HCT116 (cell line): ENCODE results near the gene COL1A1. TPM values are rescaled to one million over a fixed set of nuclear protein-coding genes. Genes with fewer than 3 reads are reported as not detected.

Source experiments
- ATAC-seq: fragments of 200-7000 bp; cut with Tn5 transposase; 2 replicates; pipeline ENCODE4 v1.9.1; 2020; ENCODE audit warnings: mild to moderate bottlenecking, moderate library complexity
- BruUV-seq: library from RNA; stranded (reverse); fragments of 400-500 nt; replicated peaks from 2 replicates; lab custom pipeline; 2021; lab: Mats Ljungman, UMichigan
- CTCF ChIA-PET: fragments of 300-600 bp; sonication (Branson Sonifier 250); formaldehyde crosslinking; loops from one replicate; lab custom pipeline; 2021; ENCODE audit warnings: antibody characterized with exemption; lab: Charles Lee
- POLR2A ChIA-PET: fragments of 300-600, 350-600 bp; sonication (Branson Sonifier 250); formaldehyde crosslinking; loops from one replicate; lab custom pipeline; 2021; ENCODE audit warnings: antibody characterized with exemption; lab: Charles Lee
- RAD21 ChIA-PET, 2 experiments: fragments of 300-600 bp; sonication (Branson Sonifier 250); formaldehyde crosslinking; loops; one replicate each; lab custom pipeline; 2023; ENCODE audit warnings: low total read pairs in 2 of 2; ENCODE audit not compliant: uncharacterized antibody in 2 of 2, unreplicated experiment in 2 of 2, low non-redundant PET in 1 of 2; lab: Charles Lee
- DNase-seq: peaks from one replicate; pipeline ENCODE4 v3.0.0-alpha.2; 2010; ENCODE audit warnings: low read depth, low spot score
- H2AFZ ChIP-seq: fragments of 200-600 bp; shearing (Covaris generic), sonication (generic); 2 replicates; pipeline ENCODE4 v1.6.1; 2017; ENCODE audit warnings: low read depth, mixed run types, mixed read lengths, antibody characterized with exemption, low read length; ENCODE audit not compliant: poor library complexity, severe bottlenecking
- H3K27ac ChIP-seq: 2 replicates; pipeline ENCODE4 v1.5.1; 2012; ENCODE audit warnings: low read depth, low read length
- H3K27me3 ChIP-seq: fragments of 200-600 bp; sonication (generic); 2 replicates; pipeline ENCODE4 v1.6.1; 2016; ENCODE audit warnings: mixed run types, low read length, mixed read lengths; ENCODE audit not compliant: insufficient read depth
- H3K36me3 ChIP-seq, 2 experiments: fragments of 200-500 bp in 1 of 2; fragments of 200-600 bp in 1 of 2; sonication (Bioruptor generic) in 1 of 2; sonication (generic) in 1 of 2; 2 replicates each; pipeline versions ENCODE4 v1.5.1 to v1.6.1; 2014 to 2016; ENCODE audit warnings: low read length in 2 of 2, inconsistent platforms in 1 of 2, mixed read lengths in 1 of 2, mixed run types in 1 of 2; ENCODE audit not compliant: insufficient read depth in 2 of 2, control insufficient read depth in 1 of 2
- H3K4me1 ChIP-seq, 2 experiments: fragments of 200-600 bp in 1 of 2; sonication (generic) in 1 of 2; 2 replicates each; pipeline versions ENCODE4 v1.5.1 to v1.6.1; 2012 to 2017; ENCODE audit warnings: low read length in 2 of 2, inconsistent platforms in 1 of 2, mild to moderate bottlenecking in 1 of 2, mixed read lengths in 1 of 2, mixed run types in 1 of 2, moderate library complexity in 1 of 2; ENCODE audit not compliant: insufficient read depth in 2 of 2, control insufficient read depth in 1 of 2
- H3K4me2 ChIP-seq: fragments of 200-600 bp; sonication (generic); 2 replicates; pipeline ENCODE4 v1.6.1; 2017; ENCODE audit warnings: mixed run types, low read length, mixed read lengths
- H3K4me3 ChIP-seq, 2 experiments: fragments of 200-600 bp in 1 of 2; sonication (generic) in 1 of 2; replicated peaks in 1 of 2; 2 replicates each; pipeline ENCODE4 v1.5.1; 2011 to 2016; ENCODE audit warnings: low read length in 2 of 2, control low read depth in 1 of 2, low read depth in 1 of 2, mild to moderate bottlenecking in 1 of 2, mixed read lengths in 1 of 2, mixed run types in 1 of 2
- H3K79me2 ChIP-seq: fragments of 200-600 bp; sonication (generic); 2 replicates; pipeline ENCODE4 v1.6.1; 2017; ENCODE audit warnings: mild to moderate bottlenecking, mixed run types, low read length, moderate library complexity, mixed read lengths; ENCODE audit not compliant: insufficient read depth
- H3K9ac ChIP-seq: fragments of 200-600 bp; sonication (generic); 2 replicates; pipeline ENCODE4 v1.6.1; 2016; ENCODE audit warnings: low read length, mixed read lengths
- H3K9me2 ChIP-seq: fragments of 200-600 bp; sonication (generic), shearing (Covaris generic); 2 replicates; pipeline ENCODE4 v1.6.1; 2017; ENCODE audit warnings: mixed run types, mild to moderate bottlenecking, moderate library complexity; ENCODE audit not compliant: insufficient read depth
- H3K9me3 ChIP-seq, 2 experiments: fragments of 200-500 bp in 1 of 2; fragments of 200-600 bp in 1 of 2; sonication (Bioruptor generic) in 1 of 2; sonication (generic) in 1 of 2; 2 replicates each; pipeline ENCODE4 v1.6.1; 2014 to 2017; ENCODE audit warnings: low read length in 2 of 2, mixed read lengths in 2 of 2, inconsistent platforms in 1 of 2, low read depth in 1 of 2, mild to moderate bottlenecking in 1 of 2, mixed run types in 1 of 2, moderate library complexity in 1 of 2; ENCODE audit not compliant: control insufficient read depth in 1 of 2, insufficient read depth in 1 of 2
- H4K20me1 ChIP-seq: fragments of 200-600 bp; sonication (generic), shearing (Covaris generic); 2 replicates; pipeline ENCODE4 v1.6.1; 2017; ENCODE audit warnings: mixed run types, mild to moderate bottlenecking, moderate library complexity; ENCODE audit not compliant: insufficient read depth
- CBX3 ChIP-seq: IDR thresholded peaks from 2 replicates; pipeline ENCODE4 v1.6.1; 2012; ENCODE audit warnings: low read depth
- CEBPB ChIP-seq: IDR thresholded peaks from 2 replicates; pipeline ENCODE4 v1.6.1; 2012; ENCODE audit warnings: low read depth
- EGR1 ChIP-seq: IDR thresholded peaks from 2 replicates; pipeline ENCODE4 v1.6.1; 2012; ENCODE audit warnings: low read depth
- ELF1 ChIP-seq: IDR thresholded peaks from 2 replicates; pipeline ENCODE4 v1.6.1; 2012; ENCODE audit warnings: low read depth, borderline replicate concordance
- FOSL1 ChIP-seq: IDR thresholded peaks from 2 replicates; pipeline ENCODE4 v1.6.1; 2012; ENCODE audit warnings: low read depth
- JUND ChIP-seq: IDR thresholded peaks from 2 replicates; pipeline ENCODE4 v1.6.1; 2012
- POLR2A ChIP-seq: IDR thresholded peaks from 2 replicates; pipeline ENCODE4 v1.7.0; 2011; ENCODE audit warnings: borderline replicate concordance; ENCODE audit not compliant: insufficient read depth, insufficient read length; ENCODE audit errors: extremely low read depth
- POLR2AphosphoS5 ChIP-seq: IDR thresholded peaks from 2 replicates; pipeline ENCODE4 v1.6.1; 2011; ENCODE audit warnings: mild to moderate bottlenecking, low read depth, low read length, moderate library complexity
- RAD21 ChIP-seq: IDR thresholded peaks from 2 replicates; pipeline ENCODE4 v1.6.1; 2012; ENCODE audit warnings: low read depth, mild to moderate bottlenecking
- SIN3A ChIP-seq: IDR thresholded peaks from 2 replicates; pipeline ENCODE4 v1.6.1; 2012; ENCODE audit warnings: low read depth
- SP1 ChIP-seq: IDR thresholded peaks from 2 replicates; pipeline ENCODE4 v1.6.1; 2012; ENCODE audit warnings: low read depth
- SRF ChIP-seq: IDR thresholded peaks from 2 replicates; pipeline ENCODE4 v1.6.1; 2012; ENCODE audit warnings: low read depth
- TCF7L2 ChIP-seq: IDR thresholded peaks from 2 replicates; pipeline ENCODE4 v1.7.0; 2011; ENCODE audit warnings: borderline replicate concordance, inconsistent platforms; ENCODE audit not compliant: insufficient read depth, insufficient read length; ENCODE audit errors: extremely low read depth
- YY1 ChIP-seq: IDR thresholded peaks from 2 replicates; pipeline ENCODE4 v1.6.1; 2011; ENCODE audit warnings: low read length, low read depth, moderate library complexity, mild to moderate bottlenecking; ENCODE audit not compliant: insufficient replicate concordance; ENCODE audit errors: extremely low read depth
- ZFX ChIP-seq: fragments of 450-650 bp; IDR thresholded peaks from 2 replicates; pipeline ENCODE4 v1.6.1; 2017
- ZNF274 ChIP-seq: fragments of 200-500 bp; sonication (Bioruptor generic); IDR thresholded peaks from 2 replicates; pipeline ENCODE4 v1.6.1; 2014; ENCODE audit warnings: mild to moderate bottlenecking, low read depth, low read length, inconsistent platforms
- intact Hi-C: fragments of 100-400 bp; cut with micrococcal nuclease; formaldehyde crosslinking; loops from 2 replicates; pipeline ENCODE4 v1.10.0; 2022
- total RNA-seq: library from RNA; stranded (reverse); gene quantifications from one replicate; pipeline ENCODE4 v1.2.1, GENCODE V29; 2021; ENCODE audit not compliant: unreplicated experiment
- TF ChIP-seq, protein P1 (sequence below), 3 experiments: fragments of 200-600 bp in 1 of 3; sonication (generic) in 1 of 3; IDR thresholded peaks in 2 of 3; conservative IDR thresholded peaks in 1 of 3; 2 replicates each; pipeline ENCODE4 v1.5.1; 2012 to 2017; ENCODE audit warnings: low read depth in 2 of 3, low read length in 2 of 3, antibody characterized with exemption in 1 of 3, borderline replicate concordance in 1 of 3, control low read depth in 1 of 3, mild to moderate bottlenecking in 1 of 3, mixed read lengths in 1 of 3, mixed run types in 1 of 3, moderate library complexity in 1 of 3; ENCODE audit not compliant: insufficient read depth in 1 of 3
- TF ChIP-seq, protein P2 (sequence below): IDR thresholded peaks from 2 replicates; pipeline ENCODE4 v1.6.1; 2012
- TF ChIP-seq, protein P3 (sequence below): IDR thresholded peaks from 2 replicates; pipeline ENCODE4 v1.6.1; 2012

The COL1A1 gene
- total RNA-seq, 1 experiment from 2014 or later, result 33.6 TPM

DNA sequence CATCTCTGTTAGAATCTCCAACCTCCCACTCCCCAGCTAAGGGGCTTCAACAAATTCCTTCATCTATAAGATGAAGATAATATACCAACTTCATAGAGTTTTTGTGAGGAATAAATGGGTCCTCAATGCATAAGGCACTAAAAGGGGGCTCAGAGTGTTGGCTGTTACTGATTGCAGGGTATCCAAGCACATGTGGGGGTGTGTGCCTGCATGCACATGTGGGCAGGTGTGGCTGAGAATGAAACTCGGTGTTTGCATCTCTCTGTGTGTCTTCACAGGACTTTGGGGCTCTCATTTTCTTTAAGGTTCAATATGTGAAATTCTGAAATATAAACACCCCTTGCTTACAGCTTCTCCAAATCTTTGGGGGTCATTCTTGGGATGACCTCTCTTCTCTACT is 46.8 kb downstream of the COL1A1 start:
- ATAC-seq (no peak), DNase-seq (no peak)
- no peaks in the 10 kb centered on the region for H3K27me3 ChIP-seq
- H4K20me1 ChIP-seq, result no peaks in the 10 kb centered on the region
- H2AFZ ChIP-seq, result no peak overlapping the region
- RAD21 ChIA-PET, result interaction anchor here in 1 of 2 experiments (0.7 kb wide), 2 partner anchors 23 to 31 kb away, joined by 7 read pairs; no protein-coding TSS in a partner anchor
- POLR2A ChIA-PET, result interaction anchor here (0.6 kb wide), 1 partner anchor 871 kb away, joined by 3 read pairs; no protein-coding TSS in a partner anchor
- peak overlapping the region; percentile 20; the same call in 1 of the 2 replicates for H3K9ac ChIP-seq
- no peak for TF ChIP-seq CEBPB
- TF ChIP-seq, protein P1, sequence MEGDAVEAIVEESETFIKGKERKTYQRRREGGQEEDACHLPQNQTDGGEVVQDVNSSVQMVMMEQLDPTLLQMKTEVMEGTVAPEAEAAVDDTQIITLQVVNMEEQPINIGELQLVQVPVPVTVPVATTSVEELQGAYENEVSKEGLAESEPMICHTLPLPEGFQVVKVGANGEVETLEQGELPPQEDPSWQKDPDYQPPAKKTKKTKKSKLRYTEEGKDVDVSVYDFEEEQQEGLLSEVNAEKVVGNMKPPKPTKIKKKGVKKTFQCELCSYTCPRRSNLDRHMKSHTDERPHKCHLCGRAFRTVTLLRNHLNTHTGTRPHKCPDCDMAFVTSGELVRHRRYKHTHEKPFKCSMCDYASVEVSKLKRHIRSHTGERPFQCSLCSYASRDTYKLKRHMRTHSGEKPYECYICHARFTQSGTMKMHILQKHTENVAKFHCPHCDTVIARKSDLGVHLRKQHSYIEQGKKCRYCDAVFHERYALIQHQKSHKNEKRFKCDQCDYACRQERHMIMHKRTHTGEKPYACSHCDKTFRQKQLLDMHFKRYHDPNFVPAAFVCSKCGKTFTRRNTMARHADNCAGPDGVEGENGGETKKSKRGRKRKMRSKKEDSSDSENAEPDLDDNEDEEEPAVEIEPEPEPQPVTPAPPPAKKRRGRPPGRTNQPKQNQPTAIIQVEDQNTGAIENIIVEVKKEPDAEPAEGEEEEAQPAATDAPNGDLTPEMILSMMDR (IDR thresholded peaks at IDR 0.05 in 2 of 3, conservative IDR thresholded peaks at IDR 0.05 in 1 of 3; ENCODE audit: borderline replicate concordance in 1 of 3, insufficient read depth in 1 of 3, low read depth in 2 of 3, low read length in 2 of 3), result no peak
- TF ChIP-seq, protein P2, sequence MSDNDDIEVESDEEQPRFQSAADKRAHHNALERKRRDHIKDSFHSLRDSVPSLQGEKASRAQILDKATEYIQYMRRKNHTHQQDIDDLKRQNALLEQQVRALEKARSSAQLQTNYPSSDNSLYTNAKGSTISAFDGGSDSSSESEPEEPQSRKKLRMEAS, result no peak
- TF ChIP-seq SP1, result no peak
- TF ChIP-seq SRF, result no peak
- no peak for TF ChIP-seq EGR1
- no peak for TF ChIP-seq SIN3A
- TF ChIP-seq, protein P3, sequence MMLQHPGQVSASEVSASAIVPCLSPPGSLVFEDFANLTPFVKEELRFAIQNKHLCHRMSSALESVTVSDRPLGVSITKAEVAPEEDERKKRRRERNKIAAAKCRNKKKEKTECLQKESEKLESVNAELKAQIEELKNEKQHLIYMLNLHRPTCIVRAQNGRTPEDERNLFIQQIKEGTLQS, result no peak
- TF ChIP-seq YY1, result no peak
- no peak for TF ChIP-seq ZFX
- TF ChIP-seq ELF1, result no peak
- no peak for TF ChIP-seq JUND
- TF ChIP-seq TCF7L2, result no peak
- no peak for TF ChIP-seq FOSL1
- TF ChIP-seq POLR2AphosphoS5, result no peak
- TF ChIP-seq ZNF274, result no peak
- no peak for TF ChIP-seq RAD21
- no peak for TF ChIP-seq CBX3
- TF ChIP-seq POLR2A, result no peak
- H3K4me3 ChIP-seq, result no peak overlapping the region
- intact Hi-C loops, result no loop called here
- no peak overlapping the region for H3K27ac ChIP-seq
- H3K4me1 ChIP-seq, result peaks cover 33 to 48% of the 10 kb centered on the region in 2 experiments
- H3K9me2 ChIP-seq, result no peaks in the 10 kb centered on the region
- peak overlapping the region; percentile 92 for H3K4me2 ChIP-seq
- H3K36me3 ChIP-seq, result no peaks in the 10 kb centered on the region
- CTCF ChIA-PET, result interaction anchor here (0.6 to 1.5 kb wide), 6 partner anchors 14 to 719 kb away, joined by 3 to 6 read pairs (median 3); no protein-coding TSS in a partner anchor
- no peaks in the 10 kb centered on the region for H3K9me3 ChIP-seq
- no TSS peak for BruUV-seq
- H3K79me2 ChIP-seq, result peaks cover 11% of the 10 kb centered on the region; the same call in 1 of the 2 replicates
